Inflammatory macrophage (primary cell): Measurements from ENCODE around the gene SBNO2.

ENCODE experiments used
- DNase-seq, 2 donors: peaks; one replicate each; pipeline ENCODE4 v3.0.0-alpha.2; 2020 to 2022

The SBNO2 gene

GRCh38 chr19:1068009-1069001 lies 105.8 kb downstream of the SBNO2 start:
- peak; percentile 72 for DNase-seq

GRCh38 chr19:1067341-1067957 lies 106.6 kb downstream of the SBNO2 start:
- no peak for DNase-seq

- DNase-seq: peak; percentile 61 to 78
These were observed 107.2 kb downstream of the SBNO2 start, which contains the start of gene ARHGAP45 for GRCh38 chr19:1066748-1067340. ARHGAP45 (plus strand) TSS chr19:1067167; CDS start chr19:1067406, 239 bp downstream.

- no peak for DNase-seq
These were observed 107.8 kb downstream of the SBNO2 start for GRCh38 chr19:1066251-1066747.

GRCh38 chr19:1065606-1066109 lies 108.4 kb downstream of the SBNO2 start:
- no peak for DNase-seq

GRCh38 chr19:1064661-1065605 lies 109.1 kb downstream of the SBNO2 start:
- DNase-seq: peak; percentile 74 to 78

GRCh38 chr19:1063909-1064660 lies 110.0 kb downstream of the SBNO2 start:
- no peak for DNase-seq

- peak; percentile 68 to 73 for DNase-seq
These were observed 110.8 kb downstream of the SBNO2 start for GRCh38 chr19:1063030-1063908.

- no peak for DNase-seq
These were observed 111.6 kb downstream of the SBNO2 start for GRCh38 chr19:1062387-1063029.

GRCh38 chr19:1061987-1062386 lies 112.1 kb downstream of the SBNO2 start:
- no peak for DNase-seq

GRCh38 chr19:1060689-1061088 lies 113.4 kb downstream of the SBNO2 start:
- no peak for DNase-seq

- DNase-seq: no peak
These were observed 116.0 kb downstream of the SBNO2 start for GRCh38 chr19:1058112-1058511.
